Activated naive CD8-positive, alpha-beta T cell treated with anti-CD3 and anti-CD28 coated beads, Interleukin-2, amount 50 U/mL, for 24 hours (primary cell): Measurements from ENCODE around the gene R3HDM1.
"Not testable (repeated sequence)": the region's sequence is repeated elsewhere in the genome, so short reads cannot be mapped to it uniquely, and the experiment has no call there.

Experiments used
- ATAC-seq: fragments of 150-1000 bp; cut with Tn5 transposase; one replicate; pipeline ENCODE4 v1.10.0; 2021
- DNase-seq: peaks from one replicate; pipeline ENCODE4 v3.0.0; 2021
- H3K27ac Mint-ChIP-seq: one replicate; pipeline ENCODE4 v1.8.0; 2021; ENCODE audit warnings: mild to moderate bottlenecking, mixed read lengths
- H3K27me3 Mint-ChIP-seq: one replicate; pipeline ENCODE4 v1.8.0; 2021; ENCODE audit warnings: mixed read lengths
- H3K36me3 Mint-ChIP-seq: one replicate; pipeline ENCODE4 v1.8.0; 2021; ENCODE audit warnings: low read depth, mixed read lengths
- H3K4me1 Mint-ChIP-seq: one replicate; pipeline ENCODE4 v1.8.0; 2021; ENCODE audit warnings: mixed read lengths
- H3K4me3 Mint-ChIP-seq: one replicate; pipeline ENCODE4 v1.8.0; 2021; ENCODE audit warnings: mild to moderate bottlenecking, moderate library complexity, mixed read lengths
- H3K9me3 Mint-ChIP-seq: one replicate; pipeline ENCODE4 v1.8.0; 2021; ENCODE audit warnings: mixed read lengths

R3HDM1 gene

DNA sequence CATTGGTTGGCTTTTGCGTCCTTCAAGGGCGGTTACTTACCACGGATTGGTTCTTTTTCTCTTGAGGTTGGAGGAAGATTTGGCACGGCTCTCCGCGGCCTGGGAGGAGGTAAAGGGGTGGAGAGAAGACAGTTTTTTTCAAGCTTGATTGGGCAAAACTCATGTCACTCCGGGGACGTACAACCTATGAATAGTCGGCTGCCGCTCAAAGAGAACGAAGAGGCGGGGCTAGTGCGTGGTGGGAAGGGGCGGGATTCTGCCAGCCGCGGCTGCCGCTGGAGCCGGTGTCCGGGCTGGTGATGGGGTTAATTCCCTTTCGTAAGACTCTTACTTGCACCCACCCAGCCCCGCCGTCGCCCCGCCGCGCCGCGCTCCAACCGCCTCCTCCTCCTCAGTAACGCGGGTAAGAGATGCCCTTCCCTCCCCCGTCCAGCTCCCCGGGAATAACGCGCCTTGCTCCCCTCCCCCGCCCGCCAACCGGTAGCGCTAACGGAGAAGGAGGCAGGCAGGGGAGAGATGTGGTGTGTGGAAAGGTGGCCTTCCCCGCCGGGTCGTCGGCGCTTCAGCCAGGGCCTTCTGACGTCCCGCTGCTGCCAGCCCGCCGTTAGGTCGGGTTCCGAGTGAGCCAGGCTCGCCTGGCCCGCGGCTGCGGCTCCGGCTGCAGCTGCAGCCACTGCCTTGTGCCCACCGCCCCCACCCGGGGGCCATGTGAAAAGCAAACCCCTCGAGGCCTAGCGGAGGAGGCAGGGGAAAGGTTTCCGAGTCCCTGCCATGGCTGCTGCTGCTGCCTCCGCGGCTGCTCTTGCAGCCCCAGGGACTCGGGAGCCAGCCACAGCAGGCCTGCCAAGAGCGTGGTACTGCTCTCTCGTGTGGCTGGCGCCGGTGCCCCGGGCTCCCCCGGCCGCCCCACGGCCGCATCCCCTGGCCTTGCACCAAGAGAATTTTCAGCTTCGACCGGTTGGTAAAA is at the start of gene R3HDM1:
Gene R3HDM1 (plus strand): TSS at position 254 of the 967 bp plus-strand sequence. CDS start 73,362 bp downstream, outside the sequence.
- Mint-ChIP-seq H3K27me3 (no peaks in the 10 kb centered on the region), H3K9me3 (no peaks in the 10 kb centered on the region), H3K27ac (peak within 1 kb of the TSS; percentile 85), H3K4me3 (no peak within 1 kb of the TSS), H3K4me1 (peaks cover 43% of the 10 kb centered on the region), H3K36me3 (peaks cover 4% of the 10 kb centered on the region)
- ATAC-seq, result peak; percentile 89
- DNase-seq, result peak; percentile 93

GRCh38 chr2:135485441-135485840 is 45.8 kb upstream of the R3HDM1 start:
- no peaks in the 10 kb centered on the region for H3K27me3 Mint-ChIP-seq
- DNase-seq (no peak), ATAC-seq (no peak)
- peaks cover 4% of the 10 kb centered on the region for H3K9me3 Mint-ChIP-seq
- peaks cover 32% of the 10 kb centered on the region for H3K36me3 Mint-ChIP-seq
- H3K4me3 Mint-ChIP-seq, result no peak overlapping the region
- H3K4me1 Mint-ChIP-seq, result no peaks in the 10 kb centered on the region
- H3K27ac Mint-ChIP-seq, result no peak overlapping the region

GRCh38 chr2:135490376-135490775 is 40.9 kb upstream of the R3HDM1 start:
- peaks cover 44% of the 10 kb centered on the region for H3K36me3 Mint-ChIP-seq
- no peaks in the 10 kb centered on the region for H3K4me1 Mint-ChIP-seq
- no peak overlapping the region for H3K4me3 Mint-ChIP-seq

GRCh38 chr2:135494503-135494902 is 36.8 kb upstream of the R3HDM1 start:
- no peak for DNase-seq
- H3K4me1 Mint-ChIP-seq, result no peaks in the 10 kb centered on the region
- no peak overlapping the region for H3K4me3 Mint-ChIP-seq
- ATAC-seq, result no peak
- no peak overlapping the region for H3K27ac Mint-ChIP-seq
- H3K27me3 Mint-ChIP-seq, result no peaks in the 10 kb centered on the region
- peaks cover 23% of the 10 kb centered on the region for H3K9me3 Mint-ChIP-seq
- H3K36me3 Mint-ChIP-seq, result peaks cover 43% of the 10 kb centered on the region

More at GRCh38 chr2:135490376-135490775, 40.9 kb upstream of the R3HDM1 start:
- Mint-ChIP-seq H3K27me3 (no peaks in the 10 kb centered on the region), H3K9me3 (peaks cover 9% of the 10 kb centered on the region), H3K27ac (no peak overlapping the region)
- ATAC-seq (no peak), DNase-seq (no peak)

DNA sequence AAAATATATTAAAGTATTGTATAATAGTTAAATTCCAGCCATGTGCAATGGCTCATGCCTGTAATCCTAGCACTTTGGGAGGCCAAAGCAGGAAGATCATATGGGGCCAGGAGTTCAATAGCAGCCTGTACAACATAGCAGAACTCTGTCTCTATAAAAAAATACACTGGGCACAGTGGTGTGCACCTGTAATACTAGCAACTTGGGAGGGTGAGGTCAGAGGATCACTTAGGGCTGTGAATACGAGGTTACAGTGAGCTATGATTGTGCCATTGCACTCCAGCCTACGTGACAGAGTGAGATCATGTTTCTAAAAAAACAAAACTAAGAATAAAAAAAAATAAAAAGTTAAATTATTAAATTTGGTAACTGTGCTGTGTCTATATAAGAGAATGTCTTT is 36.4 kb upstream of the R3HDM1 start:
- DNase-seq (no peak), ATAC-seq (no peak)
- Mint-ChIP-seq H3K36me3 (peaks cover 48% of the 10 kb centered on the region), H3K27ac (no peak overlapping the region), H3K4me3 (no peak overlapping the region), H3K9me3 (peaks cover 26% of the 10 kb centered on the region), H3K4me1 (no peaks in the 10 kb centered on the region), H3K27me3 (no peaks in the 10 kb centered on the region)

- not testable (repeated sequence) for H3K27ac Mint-ChIP-seq
Observed at GRCh38 chr2:135498588-135498987, 32.7 kb upstream of the R3HDM1 start.

DNA sequence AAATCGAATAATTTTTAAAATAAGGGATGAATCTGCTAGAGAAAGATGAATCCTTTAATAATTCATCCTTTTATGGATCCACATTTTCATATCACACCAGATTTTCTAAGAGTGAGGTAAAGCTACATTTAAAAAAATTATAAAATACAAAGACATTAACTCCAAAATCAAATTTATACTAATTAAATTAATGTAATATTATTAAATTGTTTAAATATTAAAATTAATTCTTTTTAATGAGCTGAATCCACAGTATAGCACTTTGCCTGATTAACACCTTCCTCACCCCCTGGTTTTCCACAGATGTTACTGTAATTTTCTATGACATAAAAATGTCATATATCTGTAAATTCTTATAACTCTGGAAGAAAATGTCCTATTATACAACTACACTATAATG is 26.5 kb upstream of the R3HDM1 start:
- ATAC-seq (no peak), DNase-seq (no peak)
- no peak overlapping the region for H3K4me3 Mint-ChIP-seq
- peaks cover 3% of the 10 kb centered on the region for H3K4me1 Mint-ChIP-seq
- H3K27ac Mint-ChIP-seq, result no peak overlapping the region
- H3K36me3 Mint-ChIP-seq, result peaks cover 42% of the 10 kb centered on the region
- peaks cover 18% of the 10 kb centered on the region for H3K9me3 Mint-ChIP-seq
- no peaks in the 10 kb centered on the region for H3K27me3 Mint-ChIP-seq

More at GRCh38 chr2:135498588-135498987, 32.7 kb upstream of the R3HDM1 start:
- not testable (repeated sequence) for DNase-seq, H3K4me3 Mint-ChIP-seq, H3K4me1 Mint-ChIP-seq, H3K27me3 Mint-ChIP-seq, ATAC-seq
- Mint-ChIP-seq H3K9me3 (peaks cover 41% of the 10 kb centered on the region), H3K36me3 (peaks cover 68% of the 10 kb centered on the region)

- Mint-ChIP-seq H3K4me3 (peak overlapping the region; percentile 39), H3K9me3 (peaks cover 15% of the 10 kb centered on the region), H3K4me1 (peaks cover 18% of the 10 kb centered on the region), H3K27me3 (no peaks in the 10 kb centered on the region), H3K27ac (peak overlapping the region; percentile 69), H3K36me3 (peaks cover 18% of the 10 kb centered on the region)
- ATAC-seq, result no peak
- DNase-seq, result no peak
Observed at GRCh38 chr2:135510577-135510976, 20.7 kb upstream of the R3HDM1 start.

- Mint-ChIP-seq H3K4me1 (peaks cover 18% of the 10 kb centered on the region), H3K4me3 (no peak overlapping the region), H3K27me3 (no peaks in the 10 kb centered on the region), H3K36me3 (peaks cover 18% of the 10 kb centered on the region), H3K27ac (no peak overlapping the region), H3K9me3 (peaks cover 15% of the 10 kb centered on the region)
- ATAC-seq (no peak), DNase-seq (no peak)
Observed at GRCh38 chr2:135512099-135512498, 19.2 kb upstream of the R3HDM1 start.

DNA sequence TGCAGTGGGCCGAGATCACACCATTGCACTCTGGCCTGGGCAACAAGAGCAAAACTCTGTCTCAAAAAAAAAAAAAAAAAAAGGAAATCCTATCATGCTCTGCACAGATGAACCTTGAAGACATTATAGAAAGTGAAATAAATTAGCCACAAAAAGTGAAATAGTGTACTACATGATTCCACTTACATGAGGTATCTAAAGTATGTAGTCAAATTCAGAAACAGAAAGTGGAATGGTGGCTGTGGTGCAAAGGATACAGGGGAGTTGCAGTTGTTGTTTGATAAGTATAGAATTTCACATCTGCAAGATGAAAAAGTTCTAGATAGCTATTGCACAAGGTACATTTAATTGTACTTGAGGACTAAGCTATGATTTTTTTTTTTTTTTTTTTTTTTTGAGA is 5.5 kb upstream of the R3HDM1 start:
- no peak for ATAC-seq
- no peak overlapping the region for H3K27ac Mint-ChIP-seq

DNA sequence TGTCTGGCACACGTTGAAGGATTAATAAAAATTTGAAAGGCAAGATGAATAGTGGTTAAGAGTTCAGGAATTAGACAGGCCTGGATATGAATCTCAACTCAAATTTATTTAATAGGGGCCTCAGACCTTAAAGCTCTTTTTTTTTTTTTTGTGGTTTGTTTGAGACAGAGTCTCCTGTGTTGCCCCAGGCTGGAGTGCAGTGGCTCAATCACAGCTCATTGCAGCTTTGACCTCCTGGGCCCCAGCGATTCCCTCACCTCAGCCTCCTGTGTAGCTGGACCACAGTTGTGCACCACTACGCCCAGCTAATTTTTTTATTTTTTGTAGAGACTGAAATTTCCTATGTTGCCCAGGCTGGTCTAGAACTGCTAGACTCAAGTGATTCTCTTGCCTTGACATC is 3.3 kb upstream of the R3HDM1 start:
- Mint-ChIP-seq H3K4me1 (peaks cover 26% of the 10 kb centered on the region), H3K9me3 (no peaks in the 10 kb centered on the region), H3K27me3 (no peaks in the 10 kb centered on the region), H3K4me3 (no peak overlapping the region), H3K27ac (no peak overlapping the region), H3K36me3 (peaks cover 10% of the 10 kb centered on the region)
- ATAC-seq, result no peak
- no peak for DNase-seq

More for the DNA sequence above, 5.5 kb upstream of the R3HDM1 start:
- Mint-ChIP-seq H3K4me1 (peaks cover 18% of the 10 kb centered on the region), H3K27me3 (no peaks in the 10 kb centered on the region), H3K36me3 (peaks cover 17% of the 10 kb centered on the region), H3K4me3 (no peak overlapping the region), H3K9me3 (no peaks in the 10 kb centered on the region)
- DNase-seq, result no peak

GRCh38 chr2:135530313-135531230 is 712 bp upstream of the R3HDM1 start, which contains the start of gene ZRANB3:
TSS of gene ZRANB3 (minus strand) at chr2:135531218.
- no peak within 1 kb of the TSS for H3K4me3 Mint-ChIP-seq
- no peaks in the 10 kb centered on the region for H3K9me3 Mint-ChIP-seq
- H3K27me3 Mint-ChIP-seq, result no peaks in the 10 kb centered on the region
- ATAC-seq, result peak; percentile 76
- DNase-seq, result peak; percentile 88
- peaks cover 6% of the 10 kb centered on the region for H3K36me3 Mint-ChIP-seq
- H3K27ac Mint-ChIP-seq, result peak within 1 kb of the TSS; percentile 85
- H3K4me1 Mint-ChIP-seq, result peaks cover 43% of the 10 kb centered on the region

DNA sequence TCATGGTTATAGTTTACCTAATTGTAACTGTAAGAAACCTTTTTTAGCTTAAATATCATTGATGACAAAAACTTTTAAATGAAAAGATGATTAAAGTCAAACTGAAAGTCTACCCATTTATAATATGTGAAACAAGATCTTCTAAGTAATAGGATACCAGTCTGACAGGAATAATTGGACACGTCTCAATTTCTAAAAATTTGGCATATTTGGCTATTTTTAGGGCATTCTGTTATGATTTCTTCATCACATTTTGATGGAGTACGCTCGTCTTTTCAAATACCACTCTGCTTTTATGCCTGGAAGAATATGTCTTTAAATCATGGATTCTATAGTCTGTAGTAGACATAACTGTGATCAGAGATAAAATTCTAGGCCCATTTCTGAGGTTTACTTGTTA is 1.3 kb downstream of the R3HDM1 start:
- H3K36me3 Mint-ChIP-seq, result peaks cover 6% of the 10 kb centered on the region
- peaks cover 44% of the 10 kb centered on the region for H3K4me1 Mint-ChIP-seq
- H3K9me3 Mint-ChIP-seq, result no peaks in the 10 kb centered on the region
- H3K27ac Mint-ChIP-seq, result no peak overlapping the region
- no peak overlapping the region for H3K4me3 Mint-ChIP-seq
- ATAC-seq, result no peak
- no peaks in the 10 kb centered on the region for H3K27me3 Mint-ChIP-seq
- DNase-seq, result no peak

- H3K36me3 Mint-ChIP-seq, ATAC-seq, H3K27me3 Mint-ChIP-seq, H3K27ac Mint-ChIP-seq, H3K9me3 Mint-ChIP-seq, H3K4me3 Mint-ChIP-seq, DNase-seq: not testable (repeated sequence)
- H3K4me1 Mint-ChIP-seq, result peaks cover 40% of the 10 kb centered on the region
Observed at GRCh38 chr2:135533545-135533944, 2.3 kb downstream of the R3HDM1 start.
